Stimulated activated CD8-positive, alpha-beta memory T cell treated with anti-CD3 and anti-CD28 coated beads, Interleukin-2, amount 100 ng/mL, for 48 hours (primary cell): ENCODE data around the gene FOXK2.
"Not testable (repeated sequence)": the region's sequence is repeated elsewhere in the genome, so short reads cannot be mapped to it uniquely, and the experiment has no call there.

Experiments
- DNase-seq, 2 donors: peaks; one replicate each; pipeline ENCODE4 v3.0.0-alpha.2; 2020; ENCODE audit warnings: low read depth in 2 of 2

The FOXK2 gene

GRCh38 chr17:82563745-82564144, 44.2 kb downstream of the FOXK2 start:
- DNase-seq, result not testable (repeated sequence)

GRCh38 chr17:82564241-82564640, 44.7 kb downstream of the FOXK2 start:
- DNase-seq, result no peak

- no peak for DNase-seq
Observed at GRCh38 chr17:82565551-82565950, 46.0 kb downstream of the FOXK2 start.

GRCh38 chr17:82566129-82566960, 46.8 kb downstream of the FOXK2 start:
- DNase-seq, result no peak

- no peak for DNase-seq
Observed at GRCh38 chr17:82567286-82567685, 47.8 kb downstream of the FOXK2 start.

- no peak for DNase-seq
Observed at GRCh38 chr17:82568997-82569393, 49.5 kb downstream of the FOXK2 start.

GRCh38 chr17:82569621-82570020, 50.1 kb downstream of the FOXK2 start:
- no peak for DNase-seq

- DNase-seq, result no peak
Observed at GRCh38 chr17:82570277-82570676, 50.7 kb downstream of the FOXK2 start.

- no peak for DNase-seq
Observed at GRCh38 chr17:82571855-82572254, 52.3 kb downstream of the FOXK2 start.

GRCh38 chr17:82574041-82574440, 54.5 kb downstream of the FOXK2 start:
- no peak for DNase-seq

GRCh38 chr17:82575581-82576221, 56.2 kb downstream of the FOXK2 start:
- not testable (repeated sequence) for DNase-seq

- DNase-seq, result no peak
Observed at GRCh38 chr17:82577300-82577699, 57.8 kb downstream of the FOXK2 start.

- not testable (repeated sequence) for DNase-seq
Observed at GRCh38 chr17:82579969-82580368, 60.4 kb downstream of the FOXK2 start.

GRCh38 chr17:82582213-82582612, 62.7 kb downstream of the FOXK2 start:
- DNase-seq, result no peak

- no peak for DNase-seq
Observed at GRCh38 chr17:82582709-82583108, 63.2 kb downstream of the FOXK2 start.

GRCh38 chr17:82583720-82584234, 64.2 kb downstream of the FOXK2 start:
- DNase-seq, result peak in 1 of 2 donors; percentile 48

GRCh38 chr17:82585935-82586575, 66.5 kb downstream of the FOXK2 start:
- not testable (repeated sequence) for DNase-seq

- DNase-seq, result no peak
Observed at GRCh38 chr17:82586576-82587233, 67.2 kb downstream of the FOXK2 start.

- DNase-seq, result no peak
Observed at GRCh38 chr17:82587234-82588086, 67.9 kb downstream of the FOXK2 start.

GRCh38 chr17:82588266-82589175, 69.0 kb downstream of the FOXK2 start:
- DNase-seq, result no peak
